ENCODE results near the gene CALY. TPM values are rescaled to one million over a fixed set of nuclear protein-coding genes. Genes with fewer than 3 reads are reported as not detected.

Gene CALY
- total RNA-seq, 2 experiments from 2014 or later = 3.8 to 3.9 TPM

- H3K27me3 Mint-ChIP-seq = peaks cover 7% of the 10 kb centered on the region
- Histone ChIP-seq H3K4me3 (ENCODE audit: low read length) (peak overlapping the region; percentile 38), H3K36me3 (ENCODE audit: insufficient read depth, low read length) (peaks cover 45% of the 10 kb centered on the region), H3K9me3 (ENCODE audit: control insufficient read depth in 1 of 2, insufficient read depth in 1 of 2, low read length in 2 of 2) (peaks cover 0 to 9% of the 10 kb centered on the region in 2 experiments), H3K4me1 (ENCODE audit: insufficient read depth, low read length) (peaks cover 33% of the 10 kb centered on the region), H3K27me3 (ENCODE audit: control insufficient read depth in 1 of 2, insufficient read depth in 2 of 2, low read length in 2 of 2) (no peaks in the 10 kb centered on the region), H3K27ac (ENCODE audit: low read depth in 1 of 2, low read length in 2 of 2) (peak overlapping the region in 1 of 2 donors; percentile 34)
- CTCF ChIA-PET = no interaction called here
- no peak for ATAC-seq (ENCODE audit: poor library complexity)
- H3K36me3 Mint-ChIP-seq (ENCODE audit: low read depth) = peaks cover 52% of the 10 kb centered on the region
- POLR2A ChIA-PET = no interaction called here
- H3K4me3 Mint-ChIP-seq = peak overlapping the region; percentile 63
- peak in 1 of 14 experiments; percentile 57 for DNase-seq
- no peaks in the 10 kb centered on the region for H3K9me3 Mint-ChIP-seq
- no peak for TF ChIP-seq CTCF (IDR thresholded peaks at IDR 0.05)
- H3K4me1 Mint-ChIP-seq (ENCODE audit: low read depth) = peaks cover 32% of the 10 kb centered on the region
- intact Hi-C loops (cut with DNase I, micrococcal nuclease) = loop anchor here (1.0 to 5.0 kb wide), 3 partner anchors 48 to 63 kb away; partner anchors contain the start of genes ECHS1 (in 2 of the 2) and FUOM (in 1 of the 2)
- H3K27ac Mint-ChIP-seq = peak overlapping the region; percentile 87
These were observed 26.8 kb downstream of the CALY start for GRCh38 chr10:133309720-133310398.

- no peak for TF ChIP-seq CTCF (IDR thresholded peaks at IDR 0.05)
- peak overlapping the region; percentile 80 to 99 for H3K27ac ChIP-seq (ENCODE audit: low read depth in 1 of 2, low read length in 2 of 2)
- H3K36me3 ChIP-seq (ENCODE audit: insufficient read depth, low read length) = peaks cover 45% of the 10 kb centered on the region
- peak overlapping the region; percentile 87 for H3K27ac Mint-ChIP-seq
- intact Hi-C loops (cut with DNase I, micrococcal nuclease) = loop anchor here (1.0 to 5.0 kb wide), 3 partner anchors 49 to 64 kb away; partner anchors contain the start of genes ECHS1 (in 2 of the 2) and FUOM (in 1 of the 2)
- peaks cover 35% of the 10 kb centered on the region for H3K4me1 ChIP-seq (ENCODE audit: insufficient read depth, low read length)
- H3K27me3 ChIP-seq (ENCODE audit: control insufficient read depth in 1 of 2, insufficient read depth in 2 of 2, low read length in 2 of 2) = no peaks in the 10 kb centered on the region
- H3K36me3 Mint-ChIP-seq (ENCODE audit: low read depth) = peaks cover 51% of the 10 kb centered on the region
- peak overlapping the region; percentile 78 for H3K4me3 ChIP-seq (ENCODE audit: low read length)
- no peaks in the 10 kb centered on the region for H3K9me3 Mint-ChIP-seq
- peak; percentile 67 for ATAC-seq (ENCODE audit: poor library complexity)
- DNase-seq = peak; percentile 89 to 96 (median 94)
- ChIA-PET CTCF (no interaction called here), POLR2A (no interaction called here)
- H3K27me3 Mint-ChIP-seq = peaks cover 7% of the 10 kb centered on the region
- peaks cover 0 to 9% of the 10 kb centered on the region in 2 experiments for H3K9me3 ChIP-seq (ENCODE audit: control insufficient read depth in 1 of 2, insufficient read depth in 1 of 2, low read length in 2 of 2)
- H3K4me3 Mint-ChIP-seq = peak overlapping the region; percentile 86
- peaks cover 29% of the 10 kb centered on the region for H3K4me1 Mint-ChIP-seq (ENCODE audit: low read depth)
These were observed 27.5 kb downstream of the CALY start for GRCh38 chr10:133309100-133309719.

- intact Hi-C loops (cut with DNase I, micrococcal nuclease) = loop anchor here (1.0 to 5.0 kb wide), 4 partner anchors 47 to 64 kb away; partner anchors contain the start of genes ECHS1 (in 2 of the 2) and FUOM (in 1 of the 2)
- Mint-ChIP-seq H3K4me3 (peak within 1 kb of the TSS; percentile 99), H3K27me3 (peaks cover 7% of the 10 kb centered on the region), H3K27ac (peak within 1 kb of the TSS; percentile 99), H3K4me1 (ENCODE audit: low read depth) (peaks cover 26% of the 10 kb centered on the region), H3K9me3 (no peaks in the 10 kb centered on the region), H3K36me3 (ENCODE audit: low read depth) (peaks cover 57% of the 10 kb centered on the region)
- ChIA-PET CTCF (interaction anchor here (0.8 to 1.9 kb wide), 13 partner anchors 9 to 208 kb away, joined by 3 to 20 read pairs (median 4); partner anchors contain the start of genes ADAM8 and FUOM), POLR2A (interaction anchor here (0.9 to 1.5 kb wide), 8 partner anchors 27 to 81 kb away, joined by 3 to 7 read pairs (median 4); partner anchors contain the start of genes ADAM8 and CALY)
- peak within 1 kb of the TSS; percentile 96 to 99 for H3K27ac ChIP-seq (ENCODE audit: low read depth in 1 of 2, low read length in 2 of 2)
- peaks cover 40% of the 10 kb centered on the region for H3K4me1 ChIP-seq (ENCODE audit: insufficient read depth, low read length)
- peak within 1 kb of the TSS; percentile 78 for H3K4me3 ChIP-seq (ENCODE audit: low read length)
- DNase-seq = peak; percentile 81 to 95 (median 86)
- peaks cover 47% of the 10 kb centered on the region for H3K36me3 ChIP-seq (ENCODE audit: insufficient read depth, low read length)
- no peak for TF ChIP-seq CTCF (IDR thresholded peaks at IDR 0.05)
- peak; percentile 49 for ATAC-seq (ENCODE audit: poor library complexity)
- H3K9me3 ChIP-seq (ENCODE audit: control insufficient read depth in 1 of 2, insufficient read depth in 1 of 2, low read length in 2 of 2) = peaks cover 0 to 9% of the 10 kb centered on the region in 2 experiments
- no peaks in the 10 kb centered on the region for H3K27me3 ChIP-seq (ENCODE audit: control insufficient read depth in 1 of 2, insufficient read depth in 2 of 2, low read length in 2 of 2)
These were observed 28.1 kb downstream of the CALY start, which contains the start of the genes TUBGCP2 and ZNF511 for GRCh38 chr10:133308421-133309099. TSS of gene TUBGCP2 (minus strand) at chr10:133308872. CDS start at chr10:133302941, 5,931 bp downstream. TSS of gene ZNF511 (plus strand) at chr10:133308914. CDS start at chr10:133308944, 30 bp downstream.
